SK-N-SH (cell line): Measurements from ENCODE around the gene ASIC3.

Experiments
- CTCF ChIP-seq: fragments of 200-600 bp; sonication (generic); IDR thresholded peaks from 2 replicates; pipeline ENCODE4 v1.6.1; 2017; ENCODE audit warnings: antibody characterized with exemption, mild to moderate bottlenecking, moderate library complexity
- EZH2phosphoT487 ChIP-seq: fragments of 200-600 bp; sonication (generic); IDR thresholded peaks from 2 replicates; pipeline ENCODE4 v1.6.1; 2017; ENCODE audit warnings: low read depth, mixed run types, mild to moderate bottlenecking, antibody characterized with exemption, moderate library complexity, borderline replicate concordance
- JUND ChIP-seq: IDR thresholded peaks from 2 replicates; pipeline ENCODE4 v1.4.0; 2012
- MAX ChIP-seq: IDR thresholded peaks from 2 replicates; pipeline ENCODE4 v1.4.0; 2012; ENCODE audit warnings: low read depth
- MXI1 ChIP-seq: IDR thresholded peaks from 2 replicates; pipeline ENCODE4 v1.6.1; 2012; ENCODE audit warnings: mild to moderate bottlenecking, low read depth, low read length, improper control_type of control experiment
- POLR2AphosphoS5 ChIP-seq: IDR thresholded peaks from 2 replicates; pipeline ENCODE4 v1.6.1; 2012; ENCODE audit warnings: low read depth, low read length
- RFX5 ChIP-seq: IDR thresholded peaks from 2 replicates; pipeline ENCODE4 v1.6.1; 2012; ENCODE audit warnings: mild to moderate bottlenecking, improper control_type of control experiment, low read length
- TAF1 ChIP-seq: IDR thresholded peaks from 2 replicates; pipeline ENCODE4 v1.6.1; 2012; ENCODE audit warnings: low read depth, mild to moderate bottlenecking, low read length, moderate library complexity, borderline replicate concordance
- TEAD4 ChIP-seq: IDR thresholded peaks from 2 replicates; pipeline ENCODE4 v1.4.0; 2012; ENCODE audit warnings: mild to moderate bottlenecking, borderline replicate concordance; ENCODE audit not compliant: insufficient read depth
- TF ChIP-seq, protein P1 (sequence below): IDR thresholded peaks from 2 replicates; pipeline ENCODE4 v1.6.1; 2012; ENCODE audit warnings: mild to moderate bottlenecking, low read depth, low read length, moderate library complexity

DNA sequence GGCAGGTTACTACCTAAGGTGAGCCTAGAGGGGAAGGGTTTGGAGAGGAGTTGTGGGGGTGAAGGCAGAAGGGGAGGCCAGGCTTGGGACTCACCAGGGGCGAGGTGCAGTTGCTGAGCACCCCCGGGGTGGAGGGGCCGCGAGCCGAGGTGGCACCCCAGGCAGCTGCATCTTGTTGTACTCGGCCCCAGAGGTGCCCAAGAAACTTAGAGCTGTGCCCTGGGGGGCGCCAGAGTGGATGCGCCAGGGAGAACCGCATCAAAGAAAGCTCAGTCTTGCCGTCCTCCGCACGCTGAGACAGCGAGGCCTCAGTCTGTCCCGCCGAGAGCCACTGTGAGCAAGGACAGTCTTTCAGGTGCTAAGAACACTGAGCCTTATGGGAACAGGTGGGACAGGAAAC is 31.4 kb upstream of the ASIC3 start:
- TF ChIP-seq MXI1 (no peak), TEAD4 (no peak), CTCF (no peak; the same call in 1 of the 2 replicates), EZH2phosphoT487 (no peak), POLR2AphosphoS5 (no peak), JUND (no peak), RFX5 (no peak), MAX (no peak), TAF1 (no peak)
- TF ChIP-seq, protein P1, sequence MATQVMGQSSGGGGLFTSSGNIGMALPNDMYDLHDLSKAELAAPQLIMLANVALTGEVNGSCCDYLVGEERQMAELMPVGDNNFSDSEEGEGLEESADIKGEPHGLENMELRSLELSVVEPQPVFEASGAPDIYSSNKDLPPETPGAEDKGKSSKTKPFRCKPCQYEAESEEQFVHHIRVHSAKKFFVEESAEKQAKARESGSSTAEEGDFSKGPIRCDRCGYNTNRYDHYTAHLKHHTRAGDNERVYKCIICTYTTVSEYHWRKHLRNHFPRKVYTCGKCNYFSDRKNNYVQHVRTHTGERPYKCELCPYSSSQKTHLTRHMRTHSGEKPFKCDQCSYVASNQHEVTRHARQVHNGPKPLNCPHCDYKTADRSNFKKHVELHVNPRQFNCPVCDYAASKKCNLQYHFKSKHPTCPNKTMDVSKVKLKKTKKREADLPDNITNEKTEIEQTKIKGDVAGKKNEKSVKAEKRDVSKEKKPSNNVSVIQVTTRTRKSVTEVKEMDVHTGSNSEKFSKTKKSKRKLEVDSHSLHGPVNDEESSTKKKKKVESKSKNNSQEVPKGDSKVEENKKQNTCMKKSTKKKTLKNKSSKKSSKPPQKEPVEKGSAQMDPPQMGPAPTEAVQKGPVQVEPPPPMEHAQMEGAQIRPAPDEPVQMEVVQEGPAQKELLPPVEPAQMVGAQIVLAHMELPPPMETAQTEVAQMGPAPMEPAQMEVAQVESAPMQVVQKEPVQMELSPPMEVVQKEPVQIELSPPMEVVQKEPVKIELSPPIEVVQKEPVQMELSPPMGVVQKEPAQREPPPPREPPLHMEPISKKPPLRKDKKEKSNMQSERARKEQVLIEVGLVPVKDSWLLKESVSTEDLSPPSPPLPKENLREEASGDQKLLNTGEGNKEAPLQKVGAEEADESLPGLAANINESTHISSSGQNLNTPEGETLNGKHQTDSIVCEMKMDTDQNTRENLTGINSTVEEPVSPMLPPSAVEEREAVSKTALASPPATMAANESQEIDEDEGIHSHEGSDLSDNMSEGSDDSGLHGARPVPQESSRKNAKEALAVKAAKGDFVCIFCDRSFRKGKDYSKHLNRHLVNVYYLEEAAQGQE, result no peak
